IMR-90 (cell line): ENCODE results near the gene CROCC2. TPM values are rescaled to one million over a fixed set of nuclear protein-coding genes. Genes with fewer than 3 reads are reported as not detected.

Experiments
- ATAC-seq: fragments of 200-7000 bp; cut with Tn5 transposase; 2 replicates; pipeline ENCODE4 v1.9.1; 2020; ENCODE audit warnings: low read depth, mild to moderate bottlenecking, moderate library complexity
- BruUV-seq: library from RNA; stranded (reverse); fragments of 400-500 nt; replicated peaks from 2 replicates; lab custom pipeline; 2021; lab: Mats Ljungman, UMichigan
- CTCF ChIA-PET: fragments of 300-600 bp; formaldehyde crosslinking; extraction: SDS; loops from one replicate; lab custom pipeline; 2021; ENCODE audit warnings: antibody characterized with exemption; lab: Yijun Ruan, JAX
- POLR2A ChIA-PET: fragments of 300-600 bp; sonication (Branson Sonifier 250); formaldehyde crosslinking; loops from one replicate; lab custom pipeline; 2022; ENCODE audit warnings: antibody characterized with exemption; ENCODE audit not compliant: unreplicated experiment; lab: Charles Lee
- DNase-seq: peaks from one replicate; pipeline ENCODE4 v3.0.0; 2013
- H2AFZ ChIP-seq: replicated peaks from 2 replicates; pipeline ENCODE3; 2013; ENCODE audit warnings: low read length, mild to moderate bottlenecking; ENCODE audit not compliant: poor library complexity
- H2AK5ac ChIP-seq: 2 replicates; pipeline ENCODE4 v1.6.1; 2013; ENCODE audit warnings: low read depth, low read length, inconsistent platforms
- H2AK9ac ChIP-seq: replicated peaks from 2 replicates; pipeline ENCODE3; 2013; ENCODE audit warnings: mild to moderate bottlenecking, low read depth, low read length, moderate library complexity; ENCODE audit not compliant: poor library complexity
- H2BK120ac ChIP-seq: 2 replicates; pipeline ENCODE4 v1.6.1; 2013; ENCODE audit warnings: low read depth, low read length, inconsistent platforms
- H2BK15ac ChIP-seq: 3 replicates; pipeline ENCODE4 v1.6.1; 2013; ENCODE audit warnings: low read depth, low read length, inconsistent platforms
- H2BK20ac ChIP-seq: 2 replicates; pipeline ENCODE4 v1.6.1; 2013; ENCODE audit warnings: low read depth, mild to moderate bottlenecking, inconsistent platforms, low read length, moderate library complexity
- H2BK5ac ChIP-seq: 2 replicates; pipeline ENCODE4 v1.6.1; 2013; ENCODE audit warnings: mild to moderate bottlenecking, low read depth, low read length, inconsistent platforms; ENCODE audit not compliant: poor library complexity, severe bottlenecking
- H3K14ac ChIP-seq: replicated peaks from 2 replicates; pipeline ENCODE4 v1.6.1; 2013; ENCODE audit warnings: low read depth, low read length, inconsistent platforms
- H3K18ac ChIP-seq: 2 replicates; pipeline ENCODE4 v1.6.1; 2013; ENCODE audit warnings: low read depth, low read length, control low read depth
- H3K23ac ChIP-seq: 2 replicates; pipeline ENCODE4 v1.6.1; 2013; ENCODE audit warnings: low read depth, low read length, inconsistent platforms
- H3K27ac ChIP-seq: 2 replicates; pipeline ENCODE4 v1.5.1; 2013; ENCODE audit warnings: mild to moderate bottlenecking, control low read depth, low read length; ENCODE audit not compliant: insufficient read depth
- H3K27me3 ChIP-seq: 2 replicates; pipeline ENCODE4 v1.6.1; 2013; ENCODE audit warnings: low read length; ENCODE audit not compliant: control insufficient read depth, insufficient read depth
- H3K36me3 ChIP-seq: 2 replicates; pipeline ENCODE4 v1.6.1; 2013; ENCODE audit warnings: low read length, mixed read lengths; ENCODE audit not compliant: control insufficient read depth, insufficient read depth
- H3K4ac ChIP-seq: 2 replicates; pipeline ENCODE4 v1.6.1; 2013; ENCODE audit warnings: low read depth, low read length, inconsistent platforms
- H3K4me1 ChIP-seq: 2 replicates; pipeline ENCODE4 v1.6.1; 2013; ENCODE audit warnings: low read length, mixed read lengths; ENCODE audit not compliant: control insufficient read depth, insufficient read depth
- H3K4me2 ChIP-seq: 2 replicates; pipeline ENCODE4 v1.6.1; 2013; ENCODE audit warnings: low read depth, mild to moderate bottlenecking, control low read depth, low read length, moderate library complexity
- H3K4me3 ChIP-seq: 2 replicates; pipeline ENCODE4 v1.5.1; 2013; ENCODE audit warnings: low read depth, mild to moderate bottlenecking, control low read depth, low read length, moderate library complexity; ENCODE audit not compliant: insufficient read depth
- H3K56ac ChIP-seq: 2 replicates; pipeline ENCODE4 v1.6.1; 2013; ENCODE audit warnings: low read length, inconsistent platforms; ENCODE audit not compliant: insufficient read depth; ENCODE audit errors: extremely low read depth
- H3K79me1 ChIP-seq, 2 experiments: 2 replicates each; pipeline ENCODE4 v1.6.1; 2013; ENCODE audit warnings: low read length in 2 of 2, inconsistent platforms in 1 of 2, low read depth in 1 of 2
- H3K9ac ChIP-seq: 2 replicates; pipeline ENCODE4 v1.6.1; 2013; ENCODE audit warnings: low read depth, low read length, control low read depth
- H3K9me1 ChIP-seq: 2 replicates; pipeline ENCODE4 v1.6.1; 2013; ENCODE audit warnings: low read length, inconsistent platforms; ENCODE audit not compliant: insufficient read depth
- H3K9me3 ChIP-seq: 2 replicates; pipeline ENCODE4 v1.6.1; 2013; ENCODE audit warnings: low read length; ENCODE audit not compliant: control insufficient read depth, insufficient read depth
- H4K20me1 ChIP-seq: 2 replicates; pipeline ENCODE4 v1.6.1; 2013; ENCODE audit warnings: low read length, inconsistent platforms; ENCODE audit not compliant: insufficient read depth
- H4K5ac ChIP-seq: 2 replicates; pipeline ENCODE4 v1.6.1; 2013; ENCODE audit warnings: mild to moderate bottlenecking, low read depth, low read length, control low read depth
- H4K8ac ChIP-seq, 2 experiments: 2 replicates each; pipeline ENCODE4 v1.6.1; 2013; ENCODE audit warnings: low read depth in 2 of 2, low read length in 2 of 2, control low read depth in 1 of 2, inconsistent platforms in 1 of 2
- H4K91ac ChIP-seq: 2 replicates; pipeline ENCODE4 v1.6.1; 2013; ENCODE audit warnings: low read depth, low read length, inconsistent platforms; ENCODE audit not compliant: insufficient read depth
- BHLHE40 ChIP-seq: fragments of 150-350 bp; IDR thresholded peaks from 2 replicates; pipeline ENCODE4 v1.6.1; 2016; ENCODE audit warnings: mild to moderate bottlenecking, low read depth, low read length
- CHD1 ChIP-seq: IDR thresholded peaks from 2 replicates; pipeline ENCODE4 v1.6.1; 2012; ENCODE audit warnings: low read depth, low read length, improper control_type of control experiment
- FOS ChIP-seq: fragments of 150-350 bp; IDR thresholded peaks from 2 replicates; pipeline ENCODE4 v1.6.1; 2016; ENCODE audit warnings: low read depth, low read length
- RCOR1 ChIP-seq: IDR thresholded peaks from 2 replicates; pipeline ENCODE4 v1.6.1; 2012; ENCODE audit warnings: mild to moderate bottlenecking, low read length, improper control_type of control experiment; ENCODE audit not compliant: insufficient replicate concordance
- RFX5 ChIP-seq: IDR thresholded peaks from 2 replicates; pipeline ENCODE4 v1.8.0; 2012; ENCODE audit warnings: low read depth, mild to moderate bottlenecking, low read length, moderate library complexity
- WGBS, 2 experiments: methylation state at CpG; one replicate each; pipeline versions ENCODE4 v1.1.5 to v1.1.7; 2013; ENCODE audit warnings: missing lambda C conversion rate in 2 of 2; ENCODE audit not compliant: insufficient read length in 1 of 2; ENCODE audit errors: extremely low coverage in 2 of 2; 5-methylcytosine and 5-hydroxymethylcytosine counted together
- dilution Hi-C: fragments of 300-500 bp; cut with HindIII; formaldehyde crosslinking; loops from one replicate; pipeline ENCODE4 v1.14.3; 2018; ENCODE audit warnings: low sequenced_read_pairs; ENCODE audit not compliant: unreplicated experiment
- in situ Hi-C: fragments of 300-500 bp; cut with MboI; formaldehyde crosslinking; loops from 3 replicates; pipeline ENCODE4 v1.14.3; 2019; ENCODE audit warnings: low sequenced_read_pairs, inconsistent platforms, mixed read lengths
- intact Hi-C: fragments of 100-400 bp; cut with micrococcal nuclease; formaldehyde crosslinking; loops from 2 replicates; pipeline ENCODE4 v1.10.0; 2022
- polyA plus RNA-seq, 3 experiments: library from polyadenylated mRNA; depleted of rRNA; stranded (reverse); fragments of >200 nt; gene quantifications; 2 replicates each; pipeline ENCODE4 v1.2.3, GENCODE V29; 2012; ENCODE audit warnings: low replicate concordance in 1 of 3
- total RNA-seq: library from RNA; depleted of rRNA; stranded (reverse); fragments of >200 nt; gene quantifications from 2 replicates; pipeline ENCODE4 v1.2.3, GENCODE V29; 2012
- TF ChIP-seq, protein P1 (sequence below): conservative IDR thresholded peaks from 2 replicates; pipeline ENCODE4 v1.5.1; 2012; ENCODE audit warnings: mild to moderate bottlenecking, low read depth, low read length, improper control_type of control experiment
- TF ChIP-seq, protein P2 (sequence below): fragments of 150-350 bp; IDR thresholded peaks from 2 replicates; pipeline ENCODE4 v1.6.1; 2016; ENCODE audit warnings: low read depth, mild to moderate bottlenecking, low read length, moderate library complexity, borderline replicate concordance

Gene CROCC2
- total and polyA plus RNA-seq, 2 of the 4 experiments (the other 2 are of a cell fraction): not detected

GRCh38 chr2:241000831-241001321, 94.7 kb downstream of the CROCC2 start:
- peaks cover 36% of the 10 kb centered on the region for H3K36me3 ChIP-seq

More at GRCh38 chr2:241000831-241001321, 94.7 kb downstream of the CROCC2 start:
- no peak overlapping the region for H2BK120ac ChIP-seq
- H2BK20ac ChIP-seq: no peak overlapping the region
- TSS peak; percentile 42 for BruUV-seq
- no peak overlapping the region for H3K27ac ChIP-seq
- intact Hi-C loops: no loop called here
- ATAC-seq: no peak
- H4K20me1 ChIP-seq: no peaks in the 10 kb centered on the region
- TF ChIP-seq RFX5 (no peak), CHD1 (no peak), BHLHE40 (no peak), RCOR1 (no peak), FOS (no peak)
- TF ChIP-seq, protein P1, sequence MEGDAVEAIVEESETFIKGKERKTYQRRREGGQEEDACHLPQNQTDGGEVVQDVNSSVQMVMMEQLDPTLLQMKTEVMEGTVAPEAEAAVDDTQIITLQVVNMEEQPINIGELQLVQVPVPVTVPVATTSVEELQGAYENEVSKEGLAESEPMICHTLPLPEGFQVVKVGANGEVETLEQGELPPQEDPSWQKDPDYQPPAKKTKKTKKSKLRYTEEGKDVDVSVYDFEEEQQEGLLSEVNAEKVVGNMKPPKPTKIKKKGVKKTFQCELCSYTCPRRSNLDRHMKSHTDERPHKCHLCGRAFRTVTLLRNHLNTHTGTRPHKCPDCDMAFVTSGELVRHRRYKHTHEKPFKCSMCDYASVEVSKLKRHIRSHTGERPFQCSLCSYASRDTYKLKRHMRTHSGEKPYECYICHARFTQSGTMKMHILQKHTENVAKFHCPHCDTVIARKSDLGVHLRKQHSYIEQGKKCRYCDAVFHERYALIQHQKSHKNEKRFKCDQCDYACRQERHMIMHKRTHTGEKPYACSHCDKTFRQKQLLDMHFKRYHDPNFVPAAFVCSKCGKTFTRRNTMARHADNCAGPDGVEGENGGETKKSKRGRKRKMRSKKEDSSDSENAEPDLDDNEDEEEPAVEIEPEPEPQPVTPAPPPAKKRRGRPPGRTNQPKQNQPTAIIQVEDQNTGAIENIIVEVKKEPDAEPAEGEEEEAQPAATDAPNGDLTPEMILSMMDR: no peak
- TF ChIP-seq, protein P2, sequence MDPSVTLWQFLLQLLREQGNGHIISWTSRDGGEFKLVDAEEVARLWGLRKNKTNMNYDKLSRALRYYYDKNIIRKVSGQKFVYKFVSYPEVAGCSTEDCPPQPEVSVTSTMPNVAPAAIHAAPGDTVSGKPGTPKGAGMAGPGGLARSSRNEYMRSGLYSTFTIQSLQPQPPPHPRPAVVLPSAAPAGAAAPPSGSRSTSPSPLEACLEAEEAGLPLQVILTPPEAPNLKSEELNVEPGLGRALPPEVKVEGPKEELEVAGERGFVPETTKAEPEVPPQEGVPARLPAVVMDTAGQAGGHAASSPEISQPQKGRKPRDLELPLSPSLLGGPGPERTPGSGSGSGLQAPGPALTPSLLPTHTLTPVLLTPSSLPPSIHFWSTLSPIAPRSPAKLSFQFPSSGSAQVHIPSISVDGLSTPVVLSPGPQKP: no peak
- H3K79me1 ChIP-seq: no peaks in the 10 kb centered on the region; a peak in 1 of 4 replicates
- no peak overlapping the region for H3K56ac ChIP-seq
- H3K4me2 ChIP-seq: no peak overlapping the region; the same call in 1 of the 2 replicates
- H2BK5ac ChIP-seq: no peak overlapping the region
- H3K9ac ChIP-seq: no peak overlapping the region
- H2AFZ ChIP-seq: no peak overlapping the region
- peaks cover 13% of the 10 kb centered on the region; the same call in 1 of the 2 replicates for H3K4me1 ChIP-seq
- no peak overlapping the region for H3K4me3 ChIP-seq
- no peak overlapping the region for H4K5ac ChIP-seq
- no peak overlapping the region for H4K8ac ChIP-seq
- H2AK5ac ChIP-seq: no peak overlapping the region
- dilution Hi-C loops: no loop called here
- no peak overlapping the region for H2AK9ac ChIP-seq
- DNase-seq: no peak
- H3K9me1 ChIP-seq: no peaks in the 10 kb centered on the region
- no peak overlapping the region for H3K18ac ChIP-seq
- WGBS, 2 experiments: 100% methylated on average over 1 of the region's 9 CpGs; no CpG with 5 or more reads in 1 of the 2 experiments
- no peak overlapping the region for H4K91ac ChIP-seq
- H3K27me3 ChIP-seq: no peaks in the 10 kb centered on the region
- no peak overlapping the region for H3K14ac ChIP-seq
- CTCF ChIA-PET: interaction anchor here (0.7 kb wide), 1 partner anchor 11 kb away, joined by 3 read pairs; no protein-coding TSS in a partner anchor
- no peak overlapping the region for H3K23ac ChIP-seq
- in situ Hi-C loops: no loop called here
- peaks cover 18% of the 10 kb centered on the region for H3K9me3 ChIP-seq
- POLR2A ChIA-PET: no interaction called here
- H3K4ac ChIP-seq: no peak overlapping the region
- H2BK15ac ChIP-seq: no peak overlapping the region
